CD4-positive, alpha-beta T cell treated with Interferon gamma for 1 hour (primary cell): ENCODE measurements around the gene TICAM2.
"Not testable (repeated sequence)": the region's sequence is repeated elsewhere in the genome, so short reads cannot be mapped to it uniquely, and the experiment has no call there.

Experiments used
- DNase-seq: peaks from one replicate; pipeline ENCODE4 v3.0.0-alpha.2; 2020

Gene TICAM2, protein sequence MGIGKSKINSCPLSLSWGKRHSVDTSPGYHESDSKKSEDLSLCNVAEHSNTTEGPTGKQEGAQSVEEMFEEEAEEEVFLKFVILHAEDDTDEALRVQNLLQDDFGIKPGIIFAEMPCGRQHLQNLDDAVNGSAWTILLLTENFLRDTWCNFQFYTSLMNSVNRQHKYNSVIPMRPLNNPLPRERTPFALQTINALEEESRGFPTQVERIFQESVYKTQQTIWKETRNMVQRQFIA

DNA sequence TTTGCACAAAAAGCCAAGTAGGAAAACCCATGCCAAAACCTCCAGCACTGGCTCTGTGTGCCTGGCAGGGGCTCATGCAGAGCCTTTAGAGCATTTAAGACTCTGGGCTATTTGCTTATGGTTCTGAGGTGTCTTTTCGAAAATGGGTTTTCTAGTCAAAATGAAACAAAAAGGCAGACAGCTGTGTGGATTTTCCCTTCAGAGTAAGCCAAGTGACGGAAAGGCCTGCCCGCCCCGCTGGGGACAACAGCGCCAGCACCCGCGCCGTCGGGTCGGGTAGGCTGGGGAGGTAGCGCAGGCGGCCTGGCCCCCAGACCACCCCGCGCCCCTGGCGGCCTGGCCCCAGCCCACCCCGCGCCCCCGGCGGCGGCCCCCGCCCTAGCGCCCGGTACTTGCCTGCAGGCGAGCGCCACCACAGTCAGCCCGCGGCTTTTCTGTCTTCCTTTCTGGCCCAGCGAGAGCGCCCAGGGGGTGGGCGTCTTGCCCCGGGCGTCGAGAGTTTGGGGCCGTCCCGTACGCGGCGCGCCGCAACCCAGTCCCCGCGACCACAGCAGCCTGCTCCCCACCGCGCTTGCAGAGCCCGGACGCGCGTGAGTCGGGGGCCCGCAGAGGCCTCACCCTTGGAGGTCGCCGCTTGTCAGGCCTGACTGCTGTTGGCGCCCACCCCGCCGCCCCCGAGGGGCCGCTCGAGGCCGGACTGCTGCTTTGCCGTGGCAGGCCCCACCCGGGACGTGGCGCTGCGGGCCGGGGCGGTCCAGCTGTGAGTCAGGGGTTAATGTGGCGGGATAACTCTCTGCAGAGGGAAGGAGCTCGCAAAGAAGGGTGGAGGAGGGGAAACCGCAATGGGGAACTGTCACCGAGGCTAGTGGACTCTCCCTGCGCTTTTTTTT is at the start of gene TICAM2:
Gene TICAM2, minus strand, starts transcription at position 779 of the 890 bp plus-strand sequence. CDS start 21,223 bp downstream, outside the sequence.
- DNase-seq, result peak; percentile 68

DNA sequence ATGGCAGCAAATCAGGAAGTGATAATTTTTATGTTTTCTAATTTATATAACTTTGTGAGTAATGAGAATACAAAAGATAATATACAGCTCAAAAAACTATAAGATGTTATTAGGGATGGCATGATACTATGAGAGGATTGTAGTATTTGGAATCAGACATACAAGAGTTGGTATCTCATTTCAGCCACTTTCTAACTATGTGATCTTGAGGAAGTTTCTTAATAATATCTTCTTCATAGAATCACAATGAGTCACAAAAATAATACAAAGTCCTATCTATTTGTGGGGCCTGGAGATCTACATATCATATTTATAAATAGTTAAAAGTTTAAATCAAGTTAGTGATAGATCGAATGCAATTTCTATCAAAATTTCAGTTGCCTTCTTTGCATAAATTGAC is 47.3 kb upstream of the TICAM2 start:
- no peak for DNase-seq

DNA sequence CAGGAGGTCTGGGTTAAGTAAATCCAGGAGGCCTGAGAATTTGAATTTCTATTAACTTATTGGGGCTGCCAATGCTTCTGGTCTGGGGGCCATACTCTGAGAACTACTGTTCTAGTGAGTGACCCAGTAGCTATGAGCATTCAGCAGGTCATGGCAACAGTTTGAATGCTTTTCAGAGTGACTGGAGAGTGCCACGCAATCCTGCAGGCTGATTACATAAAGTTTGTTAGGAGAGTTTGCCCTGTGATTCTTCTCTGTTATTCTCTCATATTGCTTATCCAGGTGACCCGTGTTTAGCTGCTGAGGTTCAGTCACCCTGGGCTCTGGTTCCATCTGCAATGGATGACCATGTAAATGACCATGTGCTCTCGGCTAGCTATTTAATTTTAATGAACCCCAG is 45.8 kb upstream of the TICAM2 start:
- no peak for DNase-seq

DNA sequence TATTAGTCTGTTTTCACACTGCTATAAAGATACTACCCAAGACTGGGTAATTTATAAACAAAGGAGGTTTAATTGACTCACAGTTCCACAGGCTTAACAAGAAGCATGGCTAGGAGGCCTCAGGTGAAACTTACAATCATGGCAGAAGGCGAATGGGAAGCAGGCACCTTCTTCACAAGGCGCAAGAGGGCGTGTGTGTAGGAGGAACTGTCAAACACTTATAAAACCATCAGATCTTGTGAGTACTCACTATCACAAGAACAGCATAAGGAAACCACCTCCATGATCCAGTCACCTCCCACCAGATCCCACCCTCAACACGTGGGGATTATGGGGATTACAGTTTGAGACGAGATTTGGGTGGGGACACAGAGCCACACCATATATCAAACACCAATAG is 43.1 kb upstream of the TICAM2 start:
- DNase-seq, result not testable (repeated sequence)

DNA sequence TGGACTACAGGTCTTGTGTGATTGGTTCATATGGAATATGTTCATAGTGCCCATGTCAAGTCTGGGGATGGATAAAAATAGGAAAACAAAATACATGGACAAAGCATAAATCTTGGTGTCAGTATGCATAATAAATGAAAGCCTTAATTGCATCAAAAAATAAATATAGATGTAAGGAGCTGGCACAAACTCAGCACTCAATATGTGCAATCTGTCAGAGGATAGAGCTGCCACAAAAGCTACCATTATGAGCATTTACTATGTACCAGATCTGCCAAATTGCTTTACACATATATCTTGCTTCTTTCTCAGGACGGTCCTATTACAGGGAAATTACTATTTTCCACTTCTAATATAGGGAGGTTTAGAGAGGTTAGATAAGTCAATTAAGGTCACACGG is 41.8 kb upstream of the TICAM2 start:
- DNase-seq, result no peak

DNA sequence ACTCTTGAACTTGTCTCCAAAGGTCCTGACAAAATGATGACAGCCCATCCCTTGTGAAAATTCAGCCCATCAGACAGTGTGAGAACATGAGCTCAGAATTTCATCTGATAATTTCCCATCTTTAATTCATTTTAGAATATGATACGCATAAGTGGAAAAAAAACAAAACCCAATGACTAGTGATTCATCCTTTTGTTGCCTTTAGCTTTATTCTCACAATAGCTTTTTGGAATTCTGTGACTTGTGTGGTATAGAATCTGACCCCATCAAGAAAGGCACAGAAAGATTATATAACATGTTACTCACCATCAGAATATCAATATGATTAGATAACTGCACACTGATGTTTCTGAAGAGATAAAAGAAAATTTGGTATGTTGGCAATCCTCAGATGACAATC is 39.7 kb upstream of the TICAM2 start:
- DNase-seq, result no peak

DNA sequence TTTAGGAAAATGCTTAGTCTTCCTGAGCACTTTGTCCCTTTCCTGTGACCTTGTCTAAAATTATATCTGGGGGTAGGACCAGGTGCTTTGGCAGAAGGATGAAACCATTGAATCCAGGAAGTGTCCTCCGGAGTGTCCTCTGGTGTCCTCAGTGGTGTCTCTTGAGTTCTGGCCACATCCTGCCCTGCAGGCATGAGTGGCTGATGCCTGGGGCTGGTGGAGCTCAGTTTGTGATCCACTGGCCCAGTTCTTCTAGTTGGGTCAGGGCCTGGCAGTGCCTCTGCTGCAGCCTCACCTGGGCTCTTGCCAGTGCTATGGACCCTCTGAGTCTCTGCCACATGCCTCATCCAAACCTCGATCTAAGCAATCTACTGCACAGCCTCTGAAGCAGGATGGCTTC is 38.0 kb upstream of the TICAM2 start:
- DNase-seq, result no peak

DNA sequence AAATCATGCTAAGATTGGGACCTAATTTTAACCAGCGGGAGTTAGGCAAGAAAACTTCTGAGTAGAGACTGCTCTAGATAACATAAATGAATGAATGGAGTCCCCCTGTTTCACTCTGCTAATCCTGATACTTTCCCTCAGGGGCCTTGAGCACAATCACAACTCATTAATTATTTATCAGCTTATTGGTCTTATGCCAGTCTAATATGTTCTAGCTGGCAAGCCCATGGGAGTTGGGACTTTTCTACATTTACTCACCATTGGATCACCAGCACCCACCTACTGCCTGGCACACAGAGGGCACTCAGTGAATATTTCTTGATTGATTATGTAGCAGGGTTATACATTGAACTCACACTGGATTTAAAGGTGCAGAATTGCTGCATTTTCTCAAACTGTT is 37.1 kb upstream of the TICAM2 start:
- DNase-seq, result no peak

DNA sequence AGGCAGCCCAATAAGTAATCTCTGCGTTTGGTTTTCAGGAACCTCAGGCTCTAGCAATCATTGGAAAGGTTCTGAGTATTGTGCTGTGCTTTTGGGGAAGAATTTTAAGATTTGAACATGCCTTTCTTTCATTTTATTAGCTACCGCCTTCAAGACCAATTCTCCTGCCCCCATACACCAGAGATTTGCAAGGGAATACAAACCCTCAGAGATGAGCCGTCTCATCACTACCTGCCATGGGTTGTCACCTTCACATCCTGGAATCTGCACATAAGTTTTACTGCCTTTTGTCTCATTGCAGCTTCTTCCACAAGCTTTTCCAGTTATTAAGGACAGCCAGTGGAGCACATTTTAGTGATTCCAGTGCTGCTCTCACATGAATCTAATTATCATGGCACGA is 35.2 kb upstream of the TICAM2 start:
- DNase-seq, result no peak

DNA sequence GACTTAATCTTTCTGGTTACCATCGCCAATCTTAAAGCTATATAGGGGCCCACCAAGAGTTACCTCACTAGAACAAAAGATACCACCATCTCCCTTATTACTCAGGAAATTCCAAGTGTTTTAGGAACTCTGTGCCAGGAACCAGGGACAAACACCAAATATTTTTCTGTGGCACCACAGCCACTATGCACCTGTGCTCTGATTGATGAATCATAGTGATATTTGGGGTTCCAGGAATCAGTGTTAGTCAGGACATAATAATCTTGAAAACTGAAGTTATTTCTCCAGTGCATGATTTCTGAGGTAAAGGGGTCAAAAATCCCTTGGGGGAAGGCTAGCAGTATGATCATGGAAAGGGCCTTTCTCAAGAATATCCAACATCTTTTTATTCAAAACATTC is 33.7 kb upstream of the TICAM2 start:
- no peak for DNase-seq

DNA sequence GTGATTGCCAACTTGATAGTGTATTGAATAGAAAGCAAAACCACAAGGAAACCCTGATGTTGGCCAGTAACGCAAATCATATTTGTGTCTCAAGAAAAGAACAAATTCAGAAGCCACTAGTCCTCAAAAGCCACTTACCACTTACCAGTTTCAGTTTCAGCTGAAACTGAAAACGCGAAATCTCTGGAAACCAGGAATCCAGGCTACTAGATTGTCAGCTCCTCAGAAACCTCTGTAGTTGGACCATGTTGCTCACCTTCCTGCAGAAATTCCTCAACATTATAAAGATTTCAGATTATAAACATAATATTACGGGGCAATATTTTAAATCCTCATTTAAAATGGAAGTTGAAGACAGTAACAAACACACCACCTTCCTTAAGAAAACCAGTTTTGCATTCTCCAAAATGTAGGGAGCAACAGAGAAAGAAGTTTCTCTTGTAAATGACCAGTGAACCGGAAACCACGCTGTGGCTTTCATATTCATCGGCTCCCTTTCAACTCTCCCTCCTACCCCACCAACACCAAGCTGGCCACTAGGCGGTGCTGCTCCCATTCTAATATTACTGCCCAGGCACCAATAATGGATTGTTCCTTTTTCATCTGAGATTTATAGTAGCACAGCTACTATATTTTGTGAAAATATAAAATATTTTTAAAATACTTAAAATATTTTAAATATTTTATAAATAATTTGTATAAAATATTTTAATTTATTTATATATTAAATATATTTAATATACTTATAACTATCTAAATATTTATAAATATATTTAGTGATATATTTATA is 32.3 kb upstream of the TICAM2 start:
- peak; percentile 75 for DNase-seq

DNA sequence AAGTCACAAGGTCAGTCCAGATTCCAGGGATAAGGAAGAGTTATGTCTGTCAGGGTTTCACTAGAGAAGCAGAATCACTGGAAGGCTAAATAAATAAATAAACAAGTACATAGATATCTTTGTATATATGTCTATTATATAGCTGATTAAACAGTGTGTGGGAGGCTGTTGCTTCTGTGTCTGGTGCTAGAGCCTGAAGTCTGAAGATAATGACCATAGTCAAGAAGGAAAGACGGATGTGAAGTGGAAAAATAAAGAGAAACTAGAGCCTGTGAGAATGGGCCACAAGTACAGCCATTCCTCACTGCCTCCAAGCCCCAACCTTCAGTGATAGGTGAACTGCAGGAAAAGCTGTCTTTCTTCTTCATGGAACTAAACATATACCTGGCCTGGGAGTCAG is 27.6 kb upstream of the TICAM2 start:
- DNase-seq, result no peak

DNA sequence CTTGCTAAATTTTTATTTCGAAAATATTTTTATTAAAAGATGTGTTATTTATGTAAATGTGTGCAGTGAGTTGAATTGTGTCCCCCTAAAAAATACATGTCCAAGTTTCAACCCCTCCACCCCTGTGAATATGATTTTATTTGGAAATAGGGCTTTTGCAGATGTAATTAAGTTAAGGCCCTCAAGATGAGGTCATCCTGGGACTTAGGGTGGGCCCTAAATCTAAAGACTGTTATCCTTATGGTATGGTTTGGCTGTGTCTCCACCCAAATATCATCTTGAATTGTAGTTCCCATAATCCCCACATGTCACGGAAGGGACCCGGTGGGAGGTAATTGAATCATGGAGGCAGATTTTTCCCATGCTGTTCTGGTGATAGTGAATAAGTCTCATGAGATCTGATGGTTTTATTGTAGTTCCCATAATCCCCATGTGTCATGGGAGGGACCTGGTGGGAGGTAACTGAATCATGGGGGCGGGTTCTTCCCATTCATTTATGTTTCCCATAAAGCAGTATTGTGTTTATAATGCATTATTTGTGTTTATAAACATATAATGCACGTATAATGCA is 25.1 kb upstream of the TICAM2 start:
- no peak for DNase-seq

DNA sequence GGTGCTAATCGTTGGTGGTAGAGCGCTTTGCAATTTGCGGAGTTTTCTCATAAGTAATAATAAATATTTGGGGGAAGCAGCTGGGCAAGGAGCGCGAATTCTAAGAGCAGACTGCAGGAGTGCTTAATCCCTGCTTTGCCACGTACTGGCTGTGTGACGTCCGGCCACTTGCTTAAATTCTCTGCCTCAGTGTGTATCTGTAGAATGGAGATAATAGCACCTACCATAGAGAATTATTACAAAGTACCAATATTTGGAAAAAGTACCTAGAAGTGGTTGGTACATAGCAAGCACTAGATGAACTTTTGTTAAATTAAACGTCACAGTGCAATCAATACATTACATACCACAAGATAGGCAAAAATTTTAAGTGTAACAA is 24.2 kb upstream of the TICAM2 start:
- no peak for DNase-seq

DNA sequence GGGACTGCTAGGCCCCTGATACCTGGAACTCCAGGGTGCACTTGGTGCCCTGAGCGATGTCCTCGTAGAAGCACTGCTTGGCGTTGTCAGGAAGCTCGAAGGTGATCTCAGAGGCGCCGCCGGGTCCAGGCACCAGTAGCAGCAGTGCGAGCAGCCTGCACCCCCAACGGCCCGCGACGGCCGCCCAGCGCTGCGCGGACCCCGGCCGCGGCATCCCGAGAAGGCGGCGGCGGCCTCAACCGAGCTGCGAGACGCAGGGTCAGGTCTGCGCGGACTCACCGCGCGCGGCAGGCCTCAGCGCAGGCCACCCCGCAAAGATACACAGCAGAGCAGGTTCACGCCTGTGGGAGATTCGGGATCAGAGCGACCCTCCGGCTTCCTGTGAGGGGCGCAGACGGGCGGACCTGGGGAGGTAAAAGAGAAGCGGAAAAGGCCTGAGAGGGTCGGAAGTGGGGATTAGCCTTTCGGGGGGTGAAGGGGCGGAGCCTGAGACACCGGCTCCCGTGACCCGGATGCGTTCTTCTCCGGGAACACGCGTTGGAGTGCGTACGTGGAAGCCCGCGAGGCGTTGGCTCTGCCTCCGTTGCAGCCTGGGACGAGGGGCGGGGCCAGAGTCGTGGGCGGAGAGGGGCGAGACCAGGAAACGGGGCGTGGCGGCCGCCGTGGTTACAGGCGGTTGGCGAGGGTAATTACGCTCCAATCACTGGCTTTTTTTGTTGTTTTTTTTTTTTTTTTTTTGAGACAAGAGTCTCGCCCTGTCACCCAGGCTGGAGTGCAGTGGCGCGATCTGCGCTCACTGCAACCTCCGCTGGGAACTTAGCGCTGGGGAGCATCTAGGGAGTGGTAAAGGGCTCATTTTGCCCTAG is 23.5 kb upstream of the TICAM2 start, which contains the start of gene TMED7:
Gene TMED7, minus strand, starts transcription at position 458 of the 866 bp plus-strand sequence. Its CDS starts 244 bp downstream, at position 214.
- peak; percentile 99 for DNase-seq

DNA sequence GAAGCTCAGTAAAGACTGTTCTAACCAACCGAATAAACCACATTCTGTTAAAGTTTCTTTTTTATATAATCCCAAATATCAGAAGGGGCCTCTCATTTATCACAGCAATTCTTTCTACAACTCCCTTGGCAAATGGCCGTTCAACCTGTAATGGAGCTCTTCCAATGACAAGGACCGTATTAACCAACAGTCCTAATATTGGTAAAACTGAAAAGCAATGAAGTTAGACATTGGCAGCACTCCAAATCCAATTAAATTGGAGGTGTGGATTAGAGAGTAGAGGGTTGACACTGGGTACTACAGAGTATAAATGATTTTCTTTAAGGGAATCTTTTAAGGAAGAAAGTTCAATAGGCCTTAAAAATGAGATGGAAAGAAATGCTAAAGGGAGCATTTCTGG is 22.7 kb upstream of the TICAM2 start:
- no peak for DNase-seq

DNA sequence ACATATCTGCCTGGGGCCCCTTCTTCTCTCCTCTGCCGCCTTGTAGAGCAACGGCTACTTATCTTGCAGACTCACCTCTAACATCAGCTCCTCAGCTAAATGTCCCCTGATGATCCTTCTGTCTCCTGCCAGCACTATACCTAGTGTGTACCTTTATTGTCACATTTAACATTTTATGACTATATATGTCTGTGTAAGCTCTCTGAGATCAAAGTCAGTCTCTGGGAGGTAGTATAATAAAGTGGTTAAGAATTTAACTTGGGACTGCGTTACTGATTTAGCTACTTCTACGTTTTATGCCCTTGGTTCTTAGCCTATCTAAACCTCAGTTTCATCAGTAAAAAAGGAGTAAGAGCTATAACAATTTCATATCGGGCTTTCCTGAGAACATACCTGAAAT is 21.4 kb upstream of the TICAM2 start:
- no peak for DNase-seq

DNA sequence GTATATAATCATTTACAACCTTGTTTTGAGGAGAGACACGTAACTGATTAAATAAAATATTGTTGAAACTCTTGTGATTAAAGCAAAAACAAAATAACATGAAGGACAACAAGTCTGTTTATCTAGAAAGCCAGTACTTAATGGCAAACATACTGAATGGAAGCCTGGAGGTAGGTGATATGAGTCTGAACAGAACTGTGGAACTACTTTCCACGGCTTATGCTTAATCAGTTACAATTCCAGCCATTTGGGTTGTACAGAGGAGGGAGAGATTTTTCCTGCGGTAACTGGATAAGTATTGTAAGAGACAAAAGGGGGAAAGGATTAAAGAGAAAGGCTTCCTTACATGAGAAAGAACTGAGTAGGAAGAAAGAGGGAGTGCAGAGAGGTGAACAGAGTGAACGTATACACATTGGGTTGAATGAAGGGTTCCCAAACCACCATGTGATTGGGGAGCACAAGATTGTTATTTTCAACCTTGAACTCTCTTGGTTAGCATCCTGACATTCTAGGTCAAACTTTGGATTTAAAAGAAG is 19.2 kb upstream of the TICAM2 start:
- DNase-seq, result no peak

DNA sequence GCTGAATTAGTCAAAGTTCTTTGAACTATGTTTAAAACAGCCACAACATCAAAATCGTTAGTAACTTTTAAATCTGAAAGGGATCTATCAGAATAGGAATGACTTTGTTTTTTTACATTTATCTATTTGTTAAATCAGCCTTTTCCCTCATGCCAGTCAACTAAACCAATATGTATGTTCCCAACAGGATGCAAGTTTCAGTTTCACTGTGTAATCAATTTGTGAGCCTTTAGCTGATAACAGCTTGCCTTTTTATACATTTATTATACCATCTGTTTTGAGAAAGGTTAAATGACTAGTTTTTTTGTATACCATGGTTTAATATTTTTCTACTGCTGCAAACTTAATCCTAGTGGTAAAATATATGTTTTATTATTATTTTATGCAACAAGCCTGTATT is 14.6 kb upstream of the TICAM2 start:
- DNase-seq, result no peak

DNA sequence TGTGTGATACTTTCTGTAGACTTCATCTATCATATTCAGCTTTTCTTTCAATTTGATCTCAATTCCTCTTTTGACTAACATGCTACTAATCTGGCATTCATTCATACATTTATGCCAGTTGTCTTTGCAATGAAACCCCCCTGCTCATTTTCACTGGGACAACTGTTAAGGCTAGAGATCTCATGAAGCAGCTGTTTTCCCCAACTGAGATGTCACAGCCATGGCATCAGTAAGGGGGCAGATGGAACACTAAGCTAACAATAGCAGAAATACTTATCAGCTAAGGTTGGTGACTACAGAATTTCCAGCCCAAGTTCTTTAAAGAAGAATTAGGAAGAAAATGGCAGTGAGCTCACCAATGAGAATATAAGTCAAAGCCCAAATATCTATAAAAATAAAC is 14.2 kb upstream of the TICAM2 start:
- DNase-seq, result no peak

DNA sequence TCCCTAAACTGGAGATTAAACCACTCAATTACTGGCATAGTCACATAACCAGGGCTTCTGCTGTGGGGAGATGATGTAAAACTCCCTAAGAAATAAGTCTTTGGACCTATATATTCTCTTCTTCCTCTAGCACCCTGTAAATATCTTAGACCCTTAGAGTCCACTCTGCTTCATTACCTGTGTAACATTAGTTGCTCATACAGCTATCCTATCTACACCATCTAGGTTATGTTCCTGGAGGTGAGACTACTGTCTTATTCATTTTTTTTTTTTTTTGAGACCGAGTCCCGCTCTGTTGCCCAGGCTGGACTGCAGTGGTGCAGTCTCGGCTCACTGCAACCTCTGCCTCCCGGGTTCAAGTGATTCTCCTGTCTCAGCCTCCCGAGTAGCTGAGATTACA is 9.6 kb upstream of the TICAM2 start:
- no peak for DNase-seq

DNA sequence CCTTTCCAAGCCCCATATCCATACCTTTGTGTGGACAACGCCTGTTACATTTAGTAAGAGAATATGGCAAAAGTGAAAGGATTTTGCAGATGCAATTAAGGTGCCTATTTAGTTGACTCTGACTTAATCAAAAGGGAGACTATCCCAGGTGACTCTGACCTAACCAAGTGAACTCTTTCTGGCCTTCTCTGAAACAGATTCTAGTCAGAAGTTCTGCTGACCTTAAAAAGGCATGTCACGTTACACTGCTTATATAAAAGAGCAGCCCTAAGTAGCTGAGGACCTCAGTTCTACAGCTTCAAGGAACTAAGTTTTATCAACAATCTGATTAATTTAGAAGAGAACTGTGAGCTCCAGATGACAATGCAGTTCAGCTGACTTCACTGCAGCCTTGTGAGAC is 5.7 kb upstream of the TICAM2 start:
- DNase-seq, result no peak
